Caco-2 (cell line): ENCODE data around the gene C14orf132. TPM values are rescaled to one million over a fixed set of nuclear protein-coding genes. Genes with fewer than 3 reads are reported as not detected.

Experiments
- BruUV-seq: library from RNA; stranded (reverse); fragments of 400-500 nt; replicated peaks from 2 replicates; lab custom pipeline; 2021; lab: Mats Ljungman, UMichigan
- CTCF ChIA-PET: fragments of 300-600 bp; sonication (Branson Sonifier 250); formaldehyde crosslinking; loops from one replicate; lab custom pipeline; 2022; ENCODE audit warnings: antibody characterized with exemption; lab: Charles Lee
- POLR2A ChIA-PET: fragments of 300-600 bp; sonication (Branson Sonifier 250); formaldehyde crosslinking; loops from one replicate; lab custom pipeline; 2022; ENCODE audit warnings: antibody characterized with exemption; lab: Charles Lee
- DNase-seq, 2 experiments: peaks; one replicate each; pipeline versions ENCODE4 v3.0.0 to v3.0.0-alpha.2; 2020 to 2022
- H3K27me3 ChIP-seq: replicated peaks from 2 replicates; pipeline ENCODE4 v1.6.0; 2011; ENCODE audit warnings: low read length; ENCODE audit not compliant: control insufficient read depth, insufficient read depth
- H3K36me3 ChIP-seq: 2 replicates; pipeline ENCODE4 v1.5.1; 2011; ENCODE audit warnings: low read length; ENCODE audit not compliant: control insufficient read depth, insufficient read depth
- H3K4me1 ChIP-seq: fragments of 250-450 bp; sonication (Bioruptor Pico); 2 replicates; pipeline ENCODE4 v1.5.1; 2020; ENCODE audit warnings: mild to moderate bottlenecking
- H3K4me3 ChIP-seq: 2 replicates; pipeline ENCODE4 v1.5.1; 2011; ENCODE audit warnings: low read depth, mild to moderate bottlenecking, control low read depth, low read length
- H3K9me3 ChIP-seq: fragments of 250-450 bp; sonication (Bioruptor Pico); 2 replicates; pipeline ENCODE4 v1.5.1; 2020; ENCODE audit warnings: mild to moderate bottlenecking, moderate library complexity
- H3K27ac Mint-ChIP-seq: one replicate; pipeline ENCODE4 v1.8.0; 2022; ENCODE audit warnings: mixed read lengths; ENCODE audit not compliant: unreplicated experiment
- H3K27me3 Mint-ChIP-seq: one replicate; pipeline ENCODE4 v1.8.0; 2022; ENCODE audit warnings: mixed read lengths; ENCODE audit not compliant: insufficient read depth, unreplicated experiment
- H3K36me3 Mint-ChIP-seq: one replicate; pipeline ENCODE4 v1.8.0; 2022; ENCODE audit warnings: mild to moderate bottlenecking, mixed read lengths; ENCODE audit not compliant: insufficient read depth, unreplicated experiment
- H3K4me1 Mint-ChIP-seq: one replicate; pipeline ENCODE4 v1.8.0; 2022; ENCODE audit warnings: low read depth, mixed read lengths; ENCODE audit not compliant: unreplicated experiment
- H3K4me3 Mint-ChIP-seq: one replicate; pipeline ENCODE4 v1.8.0; 2022; ENCODE audit warnings: mild to moderate bottlenecking, moderate library complexity, mixed read lengths; ENCODE audit not compliant: unreplicated experiment
- H3K9me3 Mint-ChIP-seq: one replicate; pipeline ENCODE4 v1.8.0; 2022; ENCODE audit warnings: mixed read lengths; ENCODE audit not compliant: unreplicated experiment
- CTCF ChIP-seq, 2 experiments: fragments of 200-600 bp in 1 of 2; IDR thresholded peaks; 1 replicate in 1 of 2; 2 replicates in 1 of 2; pipeline versions ENCODE4 v1.5.1 to v1.8.0; 2011 to 2022; ENCODE audit warnings: antibody characterized with exemption in 1 of 2, control low read depth in 1 of 2, inconsistent platforms in 1 of 2, low read depth in 1 of 2, low read length in 1 of 2, mild to moderate bottlenecking in 1 of 2, moderate library complexity in 1 of 2; ENCODE audit not compliant: insufficient read depth in 1 of 2, severe bottlenecking in 1 of 2, unreplicated experiment in 1 of 2
- intact Hi-C: fragments of 100-400 bp; cut with micrococcal nuclease; formaldehyde crosslinking; loops from one replicate; pipeline ENCODE4 v1.10.0; 2022; ENCODE audit not compliant: unreplicated experiment
- total RNA-seq: library from RNA; stranded (reverse); gene quantifications from 2 replicates; pipeline ENCODE4 v1.2.3, GENCODE V29; 2022

Gene C14orf132
- total RNA-seq, 1 experiment from 2014 or later = 0.20 TPM

DNA sequence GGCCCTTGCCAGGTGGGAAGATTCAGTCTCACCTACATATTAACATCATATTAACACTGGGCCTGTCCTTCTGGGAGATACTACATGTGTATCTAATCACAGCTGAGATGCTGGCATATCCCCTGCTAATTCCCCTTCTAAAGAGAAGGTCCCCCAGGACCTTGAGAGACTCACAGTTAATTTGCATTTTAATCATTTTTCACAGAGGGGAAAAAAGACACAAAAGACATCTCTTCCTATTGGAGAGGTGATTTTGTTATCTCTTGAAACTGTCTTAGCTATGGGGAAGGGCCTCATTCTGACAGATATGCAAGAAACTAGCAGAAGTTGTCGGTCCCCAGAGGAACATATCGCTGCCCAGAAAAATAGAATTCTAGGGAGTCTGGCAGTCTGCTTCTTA, 7.5 kb downstream of the C14orf132 start:
- ChIA-PET POLR2A (no interaction called here), CTCF (interaction anchor here (0.7 kb wide), 1 partner anchor 45 kb away, joined by 8 read pairs; no protein-coding TSS in a partner anchor)
- Mint-ChIP-seq H3K9me3 (no peaks in the 10 kb centered on the region), H3K36me3 (no peaks in the 10 kb centered on the region), H3K4me3 (no peak overlapping the region), H3K27me3 (peaks cover 6% of the 10 kb centered on the region), H3K27ac (no peak overlapping the region), H3K4me1 (no peaks in the 10 kb centered on the region)
- Histone ChIP-seq H3K9me3 (peaks cover 3% of the 10 kb centered on the region; the same call in 1 of the 2 replicates), H3K27me3 (no peaks in the 10 kb centered on the region), H3K36me3 (no peaks in the 10 kb centered on the region), H3K4me1 (no peaks in the 10 kb centered on the region), H3K4me3 (no peak overlapping the region)
- TF ChIP-seq CTCF (IDR thresholded peaks at IDR 0.05; ENCODE audit: insufficient read depth in 1 of 2, low read depth in 1 of 2, low read length in 1 of 2, severe bottlenecking in 1 of 2, unreplicated experiment in 1 of 2) = no peak
- no TSS peak for BruUV-seq
- DNase-seq = no peak
- intact Hi-C loops = no loop called here

- POLR2A ChIA-PET = no interaction called here
- no TSS peak for BruUV-seq
Observed at GRCh38 chr14:96047101-96047500, 7.9 kb downstream of the C14orf132 start.

DNA sequence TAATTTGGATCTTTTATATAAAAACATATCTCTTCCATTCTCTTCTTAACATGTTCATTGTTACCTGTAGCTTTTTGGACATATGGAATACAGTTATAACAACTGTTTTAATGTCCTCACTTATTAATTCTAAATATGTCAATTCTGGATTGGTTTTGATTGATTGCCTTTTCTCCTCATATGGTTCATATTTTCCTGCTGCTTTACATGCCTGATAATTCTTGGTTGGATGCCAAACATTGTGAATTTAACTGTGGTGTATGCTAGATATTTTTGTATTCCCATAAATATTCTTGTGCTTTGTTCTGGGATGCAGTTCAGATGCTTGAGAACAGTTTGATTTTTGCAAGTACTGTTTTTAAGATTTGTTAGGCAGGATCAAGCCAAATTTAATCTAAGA, 10.8 kb downstream of the C14orf132 start:
- intact Hi-C loops = loop anchor here (5.0 kb wide), 2 partner anchors 53 to 488 kb away; no protein-coding TSS in a partner anchor
- H3K4me3 ChIP-seq = no peak overlapping the region
- CTCF ChIA-PET = no interaction called here

More at GRCh38 chr14:96047101-96047500, 7.9 kb downstream of the C14orf132 start:
- Histone ChIP-seq H3K4me3 (no peak overlapping the region), H3K9me3 (peaks cover 3% of the 10 kb centered on the region; the same call in 1 of the 2 replicates), H3K36me3 (no peaks in the 10 kb centered on the region), H3K27me3 (no peaks in the 10 kb centered on the region), H3K4me1 (no peaks in the 10 kb centered on the region)
- H3K9me3 Mint-ChIP-seq = no peaks in the 10 kb centered on the region
- no peaks in the 10 kb centered on the region for H3K4me1 Mint-ChIP-seq
- no peak overlapping the region for H3K27ac Mint-ChIP-seq
- CTCF ChIA-PET = no interaction called here
- no peak for DNase-seq
- TF ChIP-seq CTCF (IDR thresholded peaks at IDR 0.05; ENCODE audit: insufficient read depth in 1 of 2, low read depth in 1 of 2, low read length in 1 of 2, severe bottlenecking in 1 of 2, unreplicated experiment in 1 of 2) = no peak
- no peak overlapping the region for H3K4me3 Mint-ChIP-seq
- no peaks in the 10 kb centered on the region for H3K36me3 Mint-ChIP-seq
- intact Hi-C loops = no loop called here
- peaks cover 5% of the 10 kb centered on the region for H3K27me3 Mint-ChIP-seq

More for the DNA sequence above, 10.8 kb downstream of the C14orf132 start:
- POLR2A ChIA-PET = no interaction called here
- H3K9me3 Mint-ChIP-seq = no peaks in the 10 kb centered on the region
- Histone ChIP-seq H3K4me1 (no peaks in the 10 kb centered on the region), H3K27me3 (no peaks in the 10 kb centered on the region), H3K36me3 (no peaks in the 10 kb centered on the region), H3K9me3 (peaks cover 3% of the 10 kb centered on the region; the same call in 1 of the 2 replicates)
- no peak for TF ChIP-seq CTCF (IDR thresholded peaks at IDR 0.05; ENCODE audit: insufficient read depth in 1 of 2, low read depth in 1 of 2, low read length in 1 of 2, severe bottlenecking in 1 of 2, unreplicated experiment in 1 of 2)
- no peaks in the 10 kb centered on the region for H3K4me1 Mint-ChIP-seq
- no peak overlapping the region for H3K4me3 Mint-ChIP-seq
- H3K27me3 Mint-ChIP-seq = peaks cover 5% of the 10 kb centered on the region
- DNase-seq = no peak
- no TSS peak for BruUV-seq
- no peaks in the 10 kb centered on the region for H3K36me3 Mint-ChIP-seq
- H3K27ac Mint-ChIP-seq = no peak overlapping the region
